Esophagus muscularis mucosa (tissue), 4 donors: Measurements from ENCODE around the gene CLEC4E. TPM values are rescaled to one million over a fixed set of nuclear protein-coding genes. Genes with fewer than 3 reads are reported as not detected.

Experiments used
- DNase-seq: peaks from one replicate; pipeline ENCODE4 v3.0.0-alpha.2; 2017; ENCODE audit errors: extremely low spot score
- H3K27ac ChIP-seq, 4 donors: fragments of 200-600 bp; sonication (generic); replicated peaks in 1 of 4; 1 replicate in 3 of 4; 2 replicates in 1 of 4; pipeline ENCODE4 v1.5.1; 2016 to 2019; ENCODE audit warnings: mild to moderate bottlenecking in 1 of 4
- H3K27me3 ChIP-seq, 4 donors: fragments of 200-600 bp; sonication (generic); one replicate each; pipeline versions ENCODE4 v1.5.1 to v1.6.0; 2016 to 2019
- H3K36me3 ChIP-seq, 4 donors: fragments of 200-600 bp; sonication (generic); one replicate each; pipeline ENCODE4 v1.5.1; 2016 to 2019
- H3K4me1 ChIP-seq, 4 donors: fragments of 200-600 bp; sonication (generic); one replicate each; pipeline ENCODE4 v1.5.1; 2016 to 2019
- H3K4me3 ChIP-seq, 4 donors: fragments of 200-600 bp; sonication (generic); 1 replicate in 2 of 4; 2 replicates in 2 of 4; pipeline ENCODE4 v1.5.1; 2016 to 2019; ENCODE audit warnings: mild to moderate bottlenecking in 4 of 4, moderate library complexity in 1 of 4
- H3K9me3 ChIP-seq, 4 donors: fragments of 200-600 bp; sonication (generic); 1 replicate in 3 of 4; 2 replicates in 1 of 4; pipeline ENCODE4 v1.5.1; 2016 to 2019
- EP300 ChIP-seq: sonication (generic); formaldehyde crosslinking; IDR thresholded peaks from one replicate; pipeline ENCODE4 v1.6.1; 2017; ENCODE audit warnings: antibody characterized with exemption
- POLR2A ChIP-seq: fragments of 450-650 bp; IDR thresholded peaks from one replicate; pipeline ENCODE4 v1.6.1; 2017; ENCODE audit warnings: antibody characterized with exemption, moderate library complexity, mild to moderate bottlenecking, low read depth
- POLR2AphosphoS5 ChIP-seq, 2 donors: sonication (generic); formaldehyde crosslinking; IDR thresholded peaks; one replicate each; pipeline ENCODE4 v1.6.1; 2017; ENCODE audit warnings: antibody characterized with exemption in 2 of 2
- WGBS: methylation state at CpG from one replicate; pipeline ENCODE4 v1.1.5; 2018; 5-methylcytosine and 5-hydroxymethylcytosine counted together
- intact Hi-C: fragments of 100-400 bp; cut with DNase I; formaldehyde crosslinking; loops from one replicate; pipeline ENCODE4 v1.15.1; 2023
- total RNA-seq, 4 donors: library from RNA; depleted of rRNA; stranded (reverse); fragments of >200 nt; gene quantifications; one replicate each; pipeline versions ENCODE4 v1.1.0 to v1.2.1, GENCODE V29; 2016
- TF ChIP-seq, protein P1 (sequence below), 3 experiments: fragments of 200-600 bp in 2 of 3; fragments of 450-650 bp in 1 of 3; sonication (generic) in 2 of 3; IDR thresholded peaks; one replicate each; pipeline ENCODE4 v1.5.1; 2017 to 2019; ENCODE audit warnings: antibody characterized with exemption in 3 of 3, mild to moderate bottlenecking in 2 of 3, moderate library complexity in 1 of 3

CLEC4E gene
- total RNA-seq, 4 donors from 2014 or later = 0.71 to 5.1 (median 3.7) TPM; not detected in 1

DNA sequence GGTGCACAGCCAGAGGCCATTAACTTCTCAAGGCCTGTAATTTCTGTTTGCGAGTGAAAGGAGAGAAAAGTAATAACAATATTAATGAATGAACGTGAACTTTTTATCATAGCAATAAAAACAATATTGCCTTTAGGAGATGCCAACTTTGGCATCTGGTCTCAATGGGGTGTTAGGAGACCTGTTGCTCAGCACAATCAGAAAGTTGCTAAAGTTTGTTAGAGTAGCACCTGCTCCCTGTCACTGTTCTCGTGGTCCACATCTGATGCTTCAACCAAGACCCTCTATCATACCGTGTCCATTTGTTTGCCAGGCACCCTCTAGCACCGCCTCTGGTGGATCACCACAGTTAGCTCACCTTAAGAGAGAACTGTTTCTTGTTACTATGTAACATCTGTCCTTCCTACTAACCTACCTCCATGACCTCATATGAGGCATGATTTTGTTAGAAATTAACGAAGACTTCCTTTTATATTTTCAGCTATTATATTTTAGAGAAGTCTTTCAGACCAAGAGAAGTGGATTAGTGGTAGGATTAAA, 12.5 kb upstream of the CLEC4E start:
- WGBS = 66% methylated on average over 6 of the region's 6 CpGs
- DNase-seq = no peak
- intact Hi-C loops = no loop called here
- H3K4me1 ChIP-seq = no peaks in the 10 kb centered on the region
- no peak overlapping the region for H3K4me3 ChIP-seq
- H3K27ac ChIP-seq = no peak overlapping the region
- no peaks in the 10 kb centered on the region for H3K36me3 ChIP-seq
- TF ChIP-seq POLR2A (no peak), POLR2AphosphoS5 (IDR thresholded peaks at IDR 0.05) (no peak), EP300 (no peak)
- TF ChIP-seq, protein P1, sequence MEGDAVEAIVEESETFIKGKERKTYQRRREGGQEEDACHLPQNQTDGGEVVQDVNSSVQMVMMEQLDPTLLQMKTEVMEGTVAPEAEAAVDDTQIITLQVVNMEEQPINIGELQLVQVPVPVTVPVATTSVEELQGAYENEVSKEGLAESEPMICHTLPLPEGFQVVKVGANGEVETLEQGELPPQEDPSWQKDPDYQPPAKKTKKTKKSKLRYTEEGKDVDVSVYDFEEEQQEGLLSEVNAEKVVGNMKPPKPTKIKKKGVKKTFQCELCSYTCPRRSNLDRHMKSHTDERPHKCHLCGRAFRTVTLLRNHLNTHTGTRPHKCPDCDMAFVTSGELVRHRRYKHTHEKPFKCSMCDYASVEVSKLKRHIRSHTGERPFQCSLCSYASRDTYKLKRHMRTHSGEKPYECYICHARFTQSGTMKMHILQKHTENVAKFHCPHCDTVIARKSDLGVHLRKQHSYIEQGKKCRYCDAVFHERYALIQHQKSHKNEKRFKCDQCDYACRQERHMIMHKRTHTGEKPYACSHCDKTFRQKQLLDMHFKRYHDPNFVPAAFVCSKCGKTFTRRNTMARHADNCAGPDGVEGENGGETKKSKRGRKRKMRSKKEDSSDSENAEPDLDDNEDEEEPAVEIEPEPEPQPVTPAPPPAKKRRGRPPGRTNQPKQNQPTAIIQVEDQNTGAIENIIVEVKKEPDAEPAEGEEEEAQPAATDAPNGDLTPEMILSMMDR (IDR thresholded peaks at IDR 0.05) = no peak
- H3K27me3 ChIP-seq = no peaks in the 10 kb centered on the region
- no peaks in the 10 kb centered on the region for H3K9me3 ChIP-seq

DNA sequence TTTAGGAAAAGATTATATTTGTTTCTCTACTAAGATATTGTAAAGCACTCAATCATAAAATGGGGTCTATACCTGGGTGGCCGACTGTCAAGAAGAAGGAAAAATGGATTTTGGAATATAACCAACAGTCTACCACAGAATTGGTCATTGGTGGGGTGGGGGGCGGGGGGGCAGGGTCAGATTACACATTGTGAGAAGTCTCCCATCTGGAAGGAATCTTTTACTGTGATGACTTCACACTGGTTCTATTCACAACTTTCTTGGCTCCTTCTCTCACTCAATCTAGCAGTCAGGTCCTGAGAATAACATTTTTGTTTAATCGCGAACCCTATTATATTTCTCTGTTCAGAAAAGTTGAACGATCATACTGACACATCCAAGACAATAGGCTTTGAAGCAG, 8.7 kb upstream of the CLEC4E start:
- intact Hi-C loops = no loop called here
- no peak for DNase-seq
- Histone ChIP-seq H3K9me3 (no peaks in the 10 kb centered on the region), H3K36me3 (no peaks in the 10 kb centered on the region), H3K27ac (no peak overlapping the region), H3K4me1 (no peaks in the 10 kb centered on the region), H3K4me3 (no peak overlapping the region), H3K27me3 (no peaks in the 10 kb centered on the region)
- 49% methylated on average over 5 of the region's 5 CpGs for WGBS
- TF ChIP-seq EP300 (no peak), POLR2AphosphoS5 (IDR thresholded peaks at IDR 0.05) (no peak), POLR2A (no peak)
- TF ChIP-seq, protein P1 (IDR thresholded peaks at IDR 0.05) = no peak

DNA sequence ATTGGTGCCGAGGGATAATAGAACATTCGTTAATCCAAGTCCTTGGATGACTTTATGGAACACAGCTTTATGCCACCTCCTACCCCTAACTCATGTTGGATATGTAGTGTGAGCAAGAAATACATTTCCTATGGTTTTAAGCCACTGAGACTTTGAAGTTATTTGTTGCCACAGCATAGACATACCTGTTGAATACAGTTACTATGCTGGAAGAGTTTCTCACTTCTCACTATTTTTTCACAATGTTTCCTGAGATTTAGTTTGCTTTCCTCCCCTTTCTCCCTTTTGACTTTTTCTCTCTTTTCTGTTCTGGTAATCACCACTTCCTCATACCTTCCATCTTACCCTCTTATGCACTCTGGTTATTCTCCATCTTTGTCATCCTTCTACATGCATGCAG, 7.5 kb upstream of the CLEC4E start:
- no peak overlapping the region for H3K27ac ChIP-seq
- intact Hi-C loops = no loop called here
- TF ChIP-seq POLR2A (no peak), POLR2AphosphoS5 (IDR thresholded peaks at IDR 0.05) (no peak), EP300 (no peak)
- TF ChIP-seq, protein P1 (IDR thresholded peaks at IDR 0.05) = no peak
- H3K4me3 ChIP-seq = no peak overlapping the region
- no peaks in the 10 kb centered on the region for H3K27me3 ChIP-seq
- H3K9me3 ChIP-seq = no peaks in the 10 kb centered on the region
- H3K4me1 ChIP-seq = no peaks in the 10 kb centered on the region
- WGBS = 88% methylated on average over 2 of the region's 2 CpGs
- no peaks in the 10 kb centered on the region for H3K36me3 ChIP-seq
- no peak for DNase-seq

DNA sequence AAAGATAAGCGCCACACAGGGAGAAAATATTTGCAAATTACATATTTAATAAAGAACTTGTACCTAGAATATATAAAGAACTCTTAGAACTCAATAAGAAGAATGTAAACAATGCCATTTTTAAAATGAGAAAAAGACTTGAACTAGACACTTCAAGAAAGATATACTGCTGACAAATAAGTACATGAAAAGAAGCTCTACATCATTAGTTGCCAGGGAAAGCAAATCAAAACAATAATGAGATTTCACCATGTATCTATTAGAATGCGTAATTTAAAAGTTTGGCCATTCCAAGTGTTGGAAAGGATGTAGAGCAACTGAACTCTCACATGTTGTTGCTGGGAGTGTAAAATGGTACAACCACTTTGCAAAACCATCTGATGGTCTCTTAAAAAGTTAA, 6.9 kb upstream of the CLEC4E start:
- TF ChIP-seq POLR2A (no peak), POLR2AphosphoS5 (IDR thresholded peaks at IDR 0.05) (no peak), EP300 (no peak)
- TF ChIP-seq, protein P1 (IDR thresholded peaks at IDR 0.05) = no peak
- intact Hi-C loops = no loop called here
- H3K36me3 ChIP-seq = no peaks in the 10 kb centered on the region

DNA sequence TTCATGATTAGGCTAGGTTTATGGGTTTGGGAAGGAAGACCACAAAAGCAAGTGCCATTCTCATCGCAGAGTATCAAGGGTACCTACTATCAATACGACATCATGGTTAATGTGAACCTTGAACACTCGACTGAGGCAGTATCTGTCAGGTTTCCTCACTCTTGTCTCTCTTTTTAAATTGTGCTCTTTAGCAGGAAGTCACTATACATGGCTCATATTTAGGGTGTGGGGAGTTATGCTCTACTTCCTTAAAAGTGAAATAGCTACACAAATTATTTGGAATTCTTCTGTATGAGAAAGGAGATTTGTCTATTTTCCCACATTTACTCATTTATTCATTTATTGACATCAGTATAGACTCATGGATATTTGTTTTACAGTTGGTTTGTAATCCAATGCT, 5.9 kb upstream of the CLEC4E start:
- H3K4me3 ChIP-seq = no peak overlapping the region
- no peaks in the 10 kb centered on the region for H3K36me3 ChIP-seq
- no peak for DNase-seq
- peaks cover 0 to 3% (median 0%) of the 10 kb centered on the region in 4 donors for H3K27me3 ChIP-seq
- H3K4me1 ChIP-seq = no peaks in the 10 kb centered on the region
- TF ChIP-seq POLR2A (no peak), EP300 (no peak), POLR2AphosphoS5 (IDR thresholded peaks at IDR 0.05) (no peak)
- TF ChIP-seq, protein P1 (IDR thresholded peaks at IDR 0.05) = no peak
- no peaks in the 10 kb centered on the region for H3K9me3 ChIP-seq
- WGBS = 81% methylated on average over 3 of the region's 3 CpGs
- intact Hi-C loops = no loop called here
- H3K27ac ChIP-seq = no peak overlapping the region

More for the DNA sequence above, 6.9 kb upstream of the CLEC4E start:
- Histone ChIP-seq H3K4me3 (no peak overlapping the region), H3K9me3 (no peaks in the 10 kb centered on the region), H3K4me1 (no peaks in the 10 kb centered on the region), H3K27ac (no peak overlapping the region), H3K27me3 (no peaks in the 10 kb centered on the region)
- 61% methylated on average over 2 of the region's 2 CpGs for WGBS
- DNase-seq = no peak
